Right atrium auricular region (tissue), 2 donors: Measurements from ENCODE around the gene TUBGCP2. TPM values are rescaled to one million over a fixed set of nuclear protein-coding genes. Genes with fewer than 3 reads are reported as not detected.
"Not testable (repeated sequence)": the region's sequence is repeated elsewhere in the genome, so short reads cannot be mapped to it uniquely, and the experiment has no call there.

ENCODE experiments used
- DNase-seq: peaks from one replicate; pipeline ENCODE4 v3.0.0-alpha.2; 2019; ENCODE audit warnings: low spot score
- H3K27ac ChIP-seq, 2 donors: fragments of 200-600 bp; sonication (generic); 1 replicate in 1 of 2; 2 replicates in 1 of 2; pipeline ENCODE4 v1.5.1; 2016 to 2019
- H3K27me3 ChIP-seq, 2 donors: fragments of 200-600 bp; sonication (generic); one replicate each; pipeline versions ENCODE4 v1.5.1 to v1.6.0; 2017 to 2019
- H3K36me3 ChIP-seq: fragments of 200-600 bp; sonication (generic); one replicate; pipeline ENCODE4 v1.5.1; 2016
- H3K4me1 ChIP-seq, 2 donors: fragments of 200-600 bp; sonication (generic); one replicate each; pipeline versions ENCODE4 v1.5.1 to v1.6.0; 2017 to 2019
- H3K4me3 ChIP-seq, 2 donors: fragments of 200-600 bp; sonication (generic); 1 replicate in 1 of 2; 2 replicates in 1 of 2; pipeline ENCODE4 v1.5.1; 2017 to 2019; ENCODE audit warnings: mild to moderate bottlenecking in 1 of 2, moderate library complexity in 1 of 2
- H3K9me3 ChIP-seq, 2 donors: fragments of 200-600 bp; sonication (generic); one replicate each; pipeline ENCODE4 v1.5.1; 2019
- CTCF ChIP-seq, 2 donors: fragments of 200-600 bp; sonication (generic); IDR thresholded peaks; one replicate each; pipeline ENCODE4 v1.5.1; 2019; ENCODE audit warnings: antibody characterized with exemption in 2 of 2
- total RNA-seq, 2 donors: library from RNA; depleted of rRNA; stranded (reverse); fragments of >200 nt; gene quantifications; one replicate each; pipeline ENCODE4 v1.1.0, GENCODE V29; 2016

Gene TUBGCP2
- total RNA-seq, 2 donors from 2014 or later, result 22.1 to 30.4 TPM

GRCh38 chr10:133237241-133237587 lies 71.5 kb downstream of the TUBGCP2 start:
- no peak for TF ChIP-seq CTCF (IDR thresholded peaks at IDR 0.05)
- Histone ChIP-seq H3K27ac (no peak overlapping the region), H3K27me3 (peaks cover 6 to 31% of the 10 kb centered on the region in 2 donors), H3K36me3 (no peaks in the 10 kb centered on the region), H3K9me3 (no peaks in the 10 kb centered on the region), H3K4me3 (peak overlapping the region in 1 of 2 donors; percentile 42), H3K4me1 (peaks cover 0 to 33% of the 10 kb centered on the region in 2 donors)
- DNase-seq, result no peak

- H3K4me1 ChIP-seq, result peaks cover 0 to 33% of the 10 kb centered on the region in 2 donors
- TF ChIP-seq CTCF (IDR thresholded peaks at IDR 0.05), result no peak
- H3K4me3 ChIP-seq, result peak overlapping the region in 1 of 2 donors; percentile 42
- no peak for DNase-seq
- no peaks in the 10 kb centered on the region for H3K36me3 ChIP-seq
- H3K27ac ChIP-seq, result no peak overlapping the region
- no peaks in the 10 kb centered on the region for H3K9me3 ChIP-seq
- peaks cover 6 to 31% of the 10 kb centered on the region in 2 donors for H3K27me3 ChIP-seq
Measured at GRCh38 chr10:133236401-133237240, 72.1 kb downstream of the TUBGCP2 start.

- peaks cover 6 to 31% of the 10 kb centered on the region in 2 donors for H3K27me3 ChIP-seq
- H3K27ac ChIP-seq, result no peak overlapping the region
- peak overlapping the region in 1 of 2 donors; percentile 42 for H3K4me3 ChIP-seq
Measured at GRCh38 chr10:133235932-133236331, 72.7 kb downstream of the TUBGCP2 start.

GRCh38 chr10:133235265-133235855 lies 73.3 kb downstream of the TUBGCP2 start:
- Histone ChIP-seq H3K4me3 (peak overlapping the region; percentile 4 to 42), H3K27me3 (peaks cover 6 to 34% of the 10 kb centered on the region in 2 donors), H3K9me3 (no peaks in the 10 kb centered on the region), H3K4me1 (peaks cover 0 to 33% of the 10 kb centered on the region in 2 donors), H3K36me3 (no peaks in the 10 kb centered on the region), H3K27ac (peak overlapping the region in 1 of 2 donors; percentile 36)
- no peak for TF ChIP-seq CTCF (IDR thresholded peaks at IDR 0.05)
- DNase-seq, result no peak

More at GRCh38 chr10:133235932-133236331, 72.7 kb downstream of the TUBGCP2 start:
- Histone ChIP-seq H3K4me1 (peaks cover 0 to 33% of the 10 kb centered on the region in 2 donors), H3K36me3 (no peaks in the 10 kb centered on the region), H3K9me3 (no peaks in the 10 kb centered on the region)
- TF ChIP-seq CTCF (IDR thresholded peaks at IDR 0.05), result no peak
- no peak for DNase-seq

- H3K27me3 ChIP-seq, result peaks cover 6 to 37% of the 10 kb centered on the region in 2 donors
- H3K27ac ChIP-seq, DNase-seq, H3K36me3 ChIP-seq, H3K4me3 ChIP-seq, H3K9me3 ChIP-seq: not testable (repeated sequence)
- H3K4me1 ChIP-seq, result peaks cover 0 to 35% of the 10 kb centered on the region in 2 donors
Measured at GRCh38 chr10:133234796-133235195, 73.9 kb downstream of the TUBGCP2 start.

GRCh38 chr10:133231946-133232574 lies 76.6 kb downstream of the TUBGCP2 start:
- Histone ChIP-seq H3K36me3 (no peaks in the 10 kb centered on the region), H3K4me3 (no peak overlapping the region), H3K4me1 (peaks cover 0 to 27% of the 10 kb centered on the region in 2 donors), H3K27ac (no peak overlapping the region), H3K9me3 (no peaks in the 10 kb centered on the region), H3K27me3 (peaks cover 6 to 25% of the 10 kb centered on the region in 2 donors)
- TF ChIP-seq CTCF (IDR thresholded peaks at IDR 0.05), result no peak
- no peak for DNase-seq
